ENCODE results near the gene SIPA1L3. TPM values are rescaled to one million over a fixed set of nuclear protein-coding genes. Genes with fewer than 3 reads are reported as not detected.

Gene SIPA1L3
- total and polyA plus RNA-seq, 9 of the 15 experiments (the other 6 are each of a cell fraction or from before 2014, with no cell fraction given): 0.01 to 6.1 (median 2.5) TPM

DNA sequence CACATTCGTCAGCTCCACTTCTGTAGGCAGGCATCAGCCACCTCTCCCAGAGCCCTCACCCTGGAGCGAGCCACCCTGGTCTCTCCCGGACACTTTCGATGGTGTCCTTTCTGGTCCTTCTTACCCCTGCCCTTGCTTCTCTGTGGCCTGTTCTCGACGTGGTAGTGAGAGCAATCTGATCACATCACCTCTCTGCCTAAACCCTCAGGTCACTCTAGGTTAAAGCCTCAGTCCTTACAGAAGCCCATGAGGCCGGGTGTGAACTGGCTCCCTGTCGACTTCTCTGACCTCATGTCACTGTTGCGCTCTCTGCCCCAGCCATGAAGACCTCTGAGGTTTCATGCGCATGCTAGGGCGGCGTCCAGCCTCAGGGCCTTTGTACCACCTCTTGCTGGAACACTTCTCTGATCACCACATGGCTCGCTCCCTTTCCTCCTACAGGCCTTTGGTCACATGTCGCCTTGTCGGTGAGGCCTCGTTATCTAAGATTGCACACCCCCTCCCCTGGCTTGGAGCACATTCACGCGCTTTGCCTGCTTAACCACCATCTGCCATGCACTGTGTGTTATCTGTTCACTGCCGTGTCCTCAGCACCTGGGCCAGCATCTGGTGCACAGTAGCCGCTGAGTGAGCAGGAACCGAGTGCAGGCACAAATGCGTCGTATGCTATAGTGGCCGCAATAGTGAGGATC lies 215.5 kb downstream of the SIPA1L3 start (continued):
- TF ChIP-seq MAFK (IDR thresholded peaks at IDR 0.05; ENCODE audit: low read length) (no peak), ZNF384 (IDR thresholded peaks at IDR 0.05; ENCODE audit: low read depth, low read length) (no peak), ZNF444 (CRISPR knock-in tag; IDR thresholded peaks at IDR 0.05) (no peak), DMBX1 (CRISPR knock-in tag; IDR thresholded peaks at IDR 0.05; ENCODE audit: borderline replicate concordance) (peak; percentile 93; the same call in 1 of the 2 replicates), TCF7 (IDR thresholded peaks at IDR 0.05; ENCODE audit: borderline replicate concordance) (no peak), U2AF1 (optimal IDR thresholded peaks at IDR 0.05; ENCODE audit: low read depth, low read length) (no peak), ZNF324 (CRISPR knock-in tag; IDR thresholded peaks at IDR 0.05) (no peak), TEAD2 (tag; IDR thresholded peaks at IDR 0.05) (no peak), PHB2 (IDR thresholded peaks at IDR 0.05; ENCODE audit: low read depth) (peak; percentile 82), NFXL1 (CRISPR knock-in tag; IDR thresholded peaks at IDR 0.05) (no peak), NR2C1 (IDR thresholded peaks at IDR 0.05) (peak; percentile 46; the same call in 1 of the 2 replicates), NR2C1 (tag; IDR thresholded peaks at IDR 0.05) (peak; percentile 66), ZEB2 (IDR thresholded peaks at IDR 0.05) (peak; percentile 89), CREBBP (IDR thresholded peaks at IDR 0.05; ENCODE audit: low read depth, low read length) (no peak), ZFP30 (CRISPR knock-in tag; IDR thresholded peaks at IDR 0.05; ENCODE audit: borderline replicate concordance) (no peak), FOXM1 (IDR thresholded peaks at IDR 0.05; ENCODE audit: low read depth) (peak; percentile 87), FOXM1 (CRISPR knock-in tag; IDR thresholded peaks at IDR 0.05; ENCODE audit: low read depth) (no peak), GTF2A2 (tag; IDR thresholded peaks at IDR 0.05) (no peak), KLF16 (IDR thresholded peaks at IDR 0.05) (peak; percentile 96)
- TF ChIP-seq, protein P1, sequence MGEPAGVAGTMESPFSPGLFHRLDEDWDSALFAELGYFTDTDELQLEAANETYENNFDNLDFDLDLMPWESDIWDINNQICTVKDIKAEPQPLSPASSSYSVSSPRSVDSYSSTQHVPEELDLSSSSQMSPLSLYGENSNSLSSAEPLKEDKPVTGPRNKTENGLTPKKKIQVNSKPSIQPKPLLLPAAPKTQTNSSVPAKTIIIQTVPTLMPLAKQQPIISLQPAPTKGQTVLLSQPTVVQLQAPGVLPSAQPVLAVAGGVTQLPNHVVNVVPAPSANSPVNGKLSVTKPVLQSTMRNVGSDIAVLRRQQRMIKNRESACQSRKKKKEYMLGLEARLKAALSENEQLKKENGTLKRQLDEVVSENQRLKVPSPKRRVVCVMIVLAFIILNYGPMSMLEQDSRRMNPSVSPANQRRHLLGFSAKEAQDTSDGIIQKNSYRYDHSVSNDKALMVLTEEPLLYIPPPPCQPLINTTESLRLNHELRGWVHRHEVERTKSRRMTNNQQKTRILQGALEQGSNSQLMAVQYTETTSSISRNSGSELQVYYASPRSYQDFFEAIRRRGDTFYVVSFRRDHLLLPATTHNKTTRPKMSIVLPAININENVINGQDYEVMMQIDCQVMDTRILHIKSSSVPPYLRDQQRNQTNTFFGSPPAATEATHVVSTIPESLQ (CRISPR knock-in tag; IDR thresholded peaks at IDR 0.05): no peak
- TF ChIP-seq, protein P2, sequence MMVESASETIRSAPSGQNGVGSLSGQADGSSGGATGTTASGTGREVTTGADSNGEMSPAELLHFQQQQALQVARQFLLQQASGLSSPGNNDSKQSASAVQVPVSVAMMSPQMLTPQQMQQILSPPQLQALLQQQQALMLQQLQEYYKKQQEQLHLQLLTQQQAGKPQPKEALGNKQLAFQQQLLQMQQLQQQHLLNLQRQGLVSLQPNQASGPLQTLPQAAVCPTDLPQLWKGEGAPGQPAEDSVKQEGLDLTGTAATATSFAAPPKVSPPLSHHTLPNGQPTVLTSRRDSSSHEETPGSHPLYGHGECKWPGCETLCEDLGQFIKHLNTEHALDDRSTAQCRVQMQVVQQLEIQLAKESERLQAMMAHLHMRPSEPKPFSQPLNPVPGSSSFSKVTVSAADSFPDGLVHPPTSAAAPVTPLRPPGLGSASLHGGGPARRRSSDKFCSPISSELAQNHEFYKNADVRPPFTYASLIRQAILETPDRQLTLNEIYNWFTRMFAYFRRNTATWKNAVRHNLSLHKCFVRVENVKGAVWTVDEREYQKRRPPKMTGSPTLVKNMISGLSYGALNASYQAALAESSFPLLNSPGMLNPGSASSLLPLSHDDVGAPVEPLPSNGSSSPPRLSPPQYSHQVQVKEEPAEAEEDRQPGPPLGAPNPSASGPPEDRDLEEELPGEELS (CRISPR knock-in tag; IDR thresholded peaks at IDR 0.05; ENCODE audit: borderline replicate concordance): no peak
- TF ChIP-seq, protein P3, sequence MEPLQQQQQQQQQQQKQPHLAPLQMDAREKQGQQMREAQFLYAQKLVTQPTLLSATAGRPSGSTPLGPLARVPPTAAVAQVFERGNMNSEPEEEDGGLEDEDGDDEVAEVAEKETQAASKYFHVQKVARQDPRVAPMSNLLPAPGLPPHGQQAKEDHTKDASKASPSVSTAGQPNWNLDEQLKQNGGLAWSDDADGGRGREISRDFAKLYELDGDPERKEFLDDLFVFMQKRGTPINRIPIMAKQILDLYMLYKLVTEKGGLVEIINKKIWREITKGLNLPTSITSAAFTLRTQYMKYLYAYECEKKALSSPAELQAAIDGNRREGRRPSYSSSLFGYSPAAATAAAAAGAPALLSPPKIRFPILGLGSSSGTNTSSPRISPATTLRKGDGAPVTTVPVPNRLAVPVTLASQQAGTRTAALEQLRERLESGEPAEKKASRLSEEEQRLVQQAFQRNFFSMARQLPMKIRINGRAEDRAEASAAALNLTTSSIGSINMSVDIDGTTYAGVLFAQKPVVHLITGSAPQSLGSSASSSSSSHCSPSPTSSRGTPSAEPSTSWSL (CRISPR knock-in tag; IDR thresholded peaks at IDR 0.05; ENCODE audit: borderline replicate concordance): no peak
- TF ChIP-seq, protein P4, sequence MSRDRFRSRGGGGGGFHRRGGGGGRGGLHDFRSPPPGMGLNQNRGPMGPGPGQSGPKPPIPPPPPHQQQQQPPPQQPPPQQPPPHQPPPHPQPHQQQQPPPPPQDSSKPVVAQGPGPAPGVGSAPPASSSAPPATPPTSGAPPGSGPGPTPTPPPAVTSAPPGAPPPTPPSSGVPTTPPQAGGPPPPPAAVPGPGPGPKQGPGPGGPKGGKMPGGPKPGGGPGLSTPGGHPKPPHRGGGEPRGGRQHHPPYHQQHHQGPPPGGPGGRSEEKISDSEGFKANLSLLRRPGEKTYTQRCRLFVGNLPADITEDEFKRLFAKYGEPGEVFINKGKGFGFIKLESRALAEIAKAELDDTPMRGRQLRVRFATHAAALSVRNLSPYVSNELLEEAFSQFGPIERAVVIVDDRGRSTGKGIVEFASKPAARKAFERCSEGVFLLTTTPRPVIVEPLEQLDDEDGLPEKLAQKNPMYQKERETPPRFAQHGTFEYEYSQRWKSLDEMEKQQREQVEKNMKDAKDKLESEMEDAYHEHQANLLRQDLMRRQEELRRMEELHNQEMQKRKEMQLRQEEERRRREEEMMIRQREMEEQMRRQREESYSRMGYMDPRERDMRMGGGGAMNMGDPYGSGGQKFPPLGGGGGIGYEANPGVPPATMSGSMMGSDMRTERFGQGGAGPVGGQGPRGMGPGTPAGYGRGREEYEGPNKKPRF (IDR thresholded peaks at IDR 0.05; ENCODE audit: low read depth, low read length): no peak

Measured in K562 (cell line).